Measurements from ENCODE around the gene ITGB3BP. TPM values are rescaled to one million over a fixed set of nuclear protein-coding genes. Genes with fewer than 3 reads are reported as not detected.

Gene ITGB3BP
- total and polyA plus RNA-seq, 4 donors, result 25.0 to 32.2 (median 30.4) TPM

DNA sequence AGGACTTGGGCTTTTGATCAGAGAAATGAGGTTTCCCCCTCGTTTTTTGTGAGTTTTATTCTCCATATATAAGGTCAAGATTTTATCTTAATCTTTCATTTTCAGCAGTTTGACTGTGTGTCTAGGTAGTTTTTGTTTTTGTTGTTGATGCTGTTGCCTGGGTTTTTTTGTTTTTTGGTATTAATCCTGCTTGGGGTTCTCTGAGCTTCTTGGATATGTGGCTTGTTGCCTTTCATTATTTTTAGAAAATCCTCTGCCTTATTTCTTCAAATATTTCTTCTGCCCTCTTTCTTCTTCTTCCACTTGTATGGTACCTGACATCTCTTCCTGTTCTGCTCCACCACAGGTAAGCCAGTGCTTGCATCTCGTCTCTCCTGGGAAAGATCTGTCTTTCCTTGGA lies 25.3 kb upstream of the ITGB3BP start:
- H3K36me3 ChIP-seq (ENCODE audit: control insufficient read depth, insufficient read depth, low read length), result peaks cover 10% of the 10 kb centered on the region
- H3K4me1 ChIP-seq (ENCODE audit: control insufficient read depth, insufficient read depth, low read length), result no peaks in the 10 kb centered on the region
- DNase-seq (ENCODE audit: low read depth in 4 of 6, low spot score in 6 of 6), result no peak
- H3K27me3 ChIP-seq (ENCODE audit: control insufficient read depth, insufficient read depth, low read length), result no peaks in the 10 kb centered on the region
- no peak overlapping the region for H3K4me3 ChIP-seq (ENCODE audit: low read depth, low read length)
- WGBS (ENCODE audit: insufficient coverage), result no CpG with 5 or more reads among the region's 2 CpGs
- H3K9me3 ChIP-seq (ENCODE audit: control insufficient read depth, insufficient read depth, low read length), result no peaks in the 10 kb centered on the region
- no peak overlapping the region for H3K27ac ChIP-seq (ENCODE audit: low read depth, low read length)

DNA sequence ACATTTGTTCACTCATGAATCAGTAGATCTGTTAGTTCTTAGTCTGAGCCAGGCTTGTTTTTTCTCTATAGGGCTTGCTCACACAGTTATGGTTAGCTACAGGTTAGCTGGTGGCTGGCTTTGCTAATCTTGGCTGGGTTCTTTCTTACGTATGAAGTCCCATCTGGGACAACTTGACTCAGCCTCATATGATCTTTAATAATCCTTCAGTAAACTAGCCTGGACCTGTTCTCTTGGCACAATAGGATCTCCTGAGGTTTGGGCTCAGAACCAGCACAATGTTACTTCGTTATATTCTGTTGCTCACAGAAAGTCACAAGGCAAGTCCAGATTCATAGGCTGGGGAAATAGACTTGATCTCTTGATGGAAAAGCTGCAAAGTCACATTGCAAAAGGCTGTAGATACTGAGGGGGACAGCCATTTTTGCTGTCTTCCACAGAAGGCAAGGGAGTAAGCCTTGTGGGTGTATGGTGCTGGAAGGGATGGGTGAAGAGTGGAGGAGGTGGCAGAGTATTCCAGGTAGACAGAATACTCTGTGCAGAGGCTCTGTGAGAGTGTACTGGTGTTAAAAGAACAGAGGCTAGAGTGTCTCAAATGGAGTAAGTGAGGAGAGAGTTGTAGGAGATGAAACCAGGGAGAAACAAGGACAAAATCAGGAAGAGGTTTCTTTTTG lies 24.7 kb upstream of the ITGB3BP start:
- H3K4me3 ChIP-seq (ENCODE audit: low read depth, low read length), result no peak overlapping the region
- H3K27me3 ChIP-seq (ENCODE audit: control insufficient read depth, insufficient read depth, low read length), result no peaks in the 10 kb centered on the region
- DNase-seq (ENCODE audit: low read depth in 4 of 6, low spot score in 6 of 6), result no peak
- H3K36me3 ChIP-seq (ENCODE audit: control insufficient read depth, insufficient read depth, low read length), result peaks cover 10% of the 10 kb centered on the region
- no peaks in the 10 kb centered on the region for H3K9me3 ChIP-seq (ENCODE audit: control insufficient read depth, insufficient read depth, low read length)
- 100% methylated on average over 2 of the region's 2 CpGs for WGBS (ENCODE audit: insufficient coverage)
- no peak overlapping the region for H3K27ac ChIP-seq (ENCODE audit: low read depth, low read length)
- no peaks in the 10 kb centered on the region for H3K4me1 ChIP-seq (ENCODE audit: control insufficient read depth, insufficient read depth, low read length)

DNA sequence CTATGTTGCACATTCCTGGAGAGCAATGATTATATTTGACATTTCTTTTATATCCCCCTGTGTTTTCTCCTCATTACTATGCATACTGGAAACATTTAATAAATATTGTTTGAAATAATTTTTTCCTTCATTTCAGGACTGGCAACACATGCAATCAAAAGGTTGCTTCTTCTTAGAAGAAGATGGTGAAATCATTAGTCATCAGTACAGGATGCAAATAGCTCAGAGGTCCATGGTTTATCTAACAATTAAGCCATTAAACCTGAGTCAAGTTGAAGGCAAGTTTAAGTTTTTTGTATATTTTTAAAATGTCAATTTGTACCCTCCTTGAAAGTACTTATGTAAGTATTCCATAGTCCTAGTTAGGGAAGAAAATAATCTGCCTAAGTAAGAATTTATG lies 22.8 kb upstream of the ITGB3BP start:
- Histone ChIP-seq H3K9me3 (ENCODE audit: control insufficient read depth, insufficient read depth, low read length) (no peaks in the 10 kb centered on the region), H3K4me3 (ENCODE audit: low read depth, low read length) (no peak overlapping the region), H3K27ac (ENCODE audit: low read depth, low read length) (no peak overlapping the region), H3K27me3 (ENCODE audit: control insufficient read depth, insufficient read depth, low read length) (no peaks in the 10 kb centered on the region), H3K36me3 (ENCODE audit: control insufficient read depth, insufficient read depth, low read length) (peaks cover 13% of the 10 kb centered on the region), H3K4me1 (ENCODE audit: control insufficient read depth, insufficient read depth, low read length) (no peaks in the 10 kb centered on the region)
- no peak for DNase-seq (ENCODE audit: low read depth in 4 of 6, low spot score in 6 of 6)

DNA sequence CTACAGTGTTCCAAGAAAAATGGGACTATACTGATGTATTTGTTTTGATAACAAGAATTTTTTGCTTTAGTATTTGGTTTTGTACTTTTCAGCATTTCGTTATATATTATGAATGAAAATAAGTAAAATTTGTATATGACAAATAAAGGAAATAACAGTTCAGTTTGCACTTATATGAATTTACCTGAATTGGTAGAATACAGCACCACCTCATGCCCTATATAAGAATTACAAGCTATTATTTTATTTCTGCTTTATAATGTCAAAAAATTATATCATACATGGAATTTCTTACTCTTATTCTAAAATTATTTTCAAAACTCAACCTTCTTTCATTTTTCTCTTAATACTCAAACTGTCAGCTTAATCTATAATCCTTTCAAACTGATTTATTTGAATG lies 14.9 kb upstream of the ITGB3BP start:
- WGBS (ENCODE audit: insufficient coverage), result no CpG with 5 or more reads among the region's 1 CpG
- peaks cover 6% of the 10 kb centered on the region for H3K36me3 ChIP-seq (ENCODE audit: control insufficient read depth, insufficient read depth, low read length)
- H3K4me1 ChIP-seq (ENCODE audit: control insufficient read depth, insufficient read depth, low read length), result no peaks in the 10 kb centered on the region
- H3K27me3 ChIP-seq (ENCODE audit: control insufficient read depth, insufficient read depth, low read length), result no peaks in the 10 kb centered on the region
- peak in 2 of 6 donors; percentile 2 to 60 for DNase-seq (ENCODE audit: low read depth in 4 of 6, low spot score in 6 of 6)
- no peak overlapping the region for H3K4me3 ChIP-seq (ENCODE audit: low read depth, low read length)
- no peak overlapping the region for H3K27ac ChIP-seq (ENCODE audit: low read depth, low read length)
- no peaks in the 10 kb centered on the region for H3K9me3 ChIP-seq (ENCODE audit: control insufficient read depth, insufficient read depth, low read length)

DNA sequence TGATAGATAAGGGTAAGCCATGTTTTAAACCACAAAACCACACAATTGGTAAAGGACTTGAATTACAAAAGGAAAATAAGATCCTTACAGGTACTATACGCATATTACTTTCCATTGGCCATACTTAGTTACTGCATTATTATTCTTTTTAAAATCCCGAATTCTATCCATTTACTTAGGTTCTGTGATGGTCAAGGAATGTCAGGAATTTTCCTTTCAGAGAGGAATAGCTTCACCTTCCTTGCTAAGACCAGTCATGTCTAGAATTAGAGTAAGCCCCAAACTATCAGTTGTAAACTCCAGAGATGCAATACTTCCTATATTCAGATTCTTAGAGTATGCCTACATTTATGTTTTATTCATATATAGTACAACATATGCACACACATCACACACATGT lies 14.0 kb upstream of the ITGB3BP start:
- DNase-seq (ENCODE audit: low read depth in 4 of 6, low spot score in 6 of 6), result no peak
- no peaks in the 10 kb centered on the region for H3K9me3 ChIP-seq (ENCODE audit: control insufficient read depth, insufficient read depth, low read length)
- H3K4me3 ChIP-seq (ENCODE audit: low read depth, low read length), result no peak overlapping the region
- no peak overlapping the region for H3K27ac ChIP-seq (ENCODE audit: low read depth, low read length)
- WGBS (ENCODE audit: insufficient coverage), result no CpG with 5 or more reads among the region's 2 CpGs
- no peaks in the 10 kb centered on the region for H3K27me3 ChIP-seq (ENCODE audit: control insufficient read depth, insufficient read depth, low read length)
- H3K36me3 ChIP-seq (ENCODE audit: control insufficient read depth, insufficient read depth, low read length), result peaks cover 6% of the 10 kb centered on the region
- H3K4me1 ChIP-seq (ENCODE audit: control insufficient read depth, insufficient read depth, low read length), result no peaks in the 10 kb centered on the region

DNA sequence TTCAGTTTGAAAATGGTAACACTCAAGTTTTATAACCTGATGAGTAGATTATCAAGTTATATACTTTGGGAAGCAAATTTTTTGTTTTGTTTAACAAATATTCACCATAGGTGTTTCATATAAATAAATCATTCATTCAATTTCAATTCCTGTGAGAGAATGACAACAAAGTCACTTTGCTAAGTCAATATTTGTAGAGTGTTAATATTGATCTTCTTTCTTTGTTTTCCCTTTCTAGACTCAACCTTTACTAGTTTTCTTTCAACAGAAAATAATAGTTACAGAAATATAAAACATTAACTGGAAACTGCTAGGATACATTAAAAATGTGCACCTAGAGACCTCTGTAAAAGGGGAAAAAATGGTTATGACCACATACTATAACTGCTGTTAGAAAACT lies 11.4 kb upstream of the ITGB3BP start:
- Histone ChIP-seq H3K27me3 (ENCODE audit: control insufficient read depth, insufficient read depth, low read length) (no peaks in the 10 kb centered on the region), H3K9me3 (ENCODE audit: control insufficient read depth, insufficient read depth, low read length) (no peaks in the 10 kb centered on the region), H3K27ac (ENCODE audit: low read depth, low read length) (no peak overlapping the region), H3K4me3 (ENCODE audit: low read depth, low read length) (no peak overlapping the region), H3K4me1 (ENCODE audit: control insufficient read depth, insufficient read depth, low read length) (no peaks in the 10 kb centered on the region), H3K36me3 (ENCODE audit: control insufficient read depth, insufficient read depth, low read length) (no peaks in the 10 kb centered on the region)
- DNase-seq (ENCODE audit: low read depth in 4 of 6, low spot score in 6 of 6), result peak in 1 of 6 donors; percentile 18

DNA sequence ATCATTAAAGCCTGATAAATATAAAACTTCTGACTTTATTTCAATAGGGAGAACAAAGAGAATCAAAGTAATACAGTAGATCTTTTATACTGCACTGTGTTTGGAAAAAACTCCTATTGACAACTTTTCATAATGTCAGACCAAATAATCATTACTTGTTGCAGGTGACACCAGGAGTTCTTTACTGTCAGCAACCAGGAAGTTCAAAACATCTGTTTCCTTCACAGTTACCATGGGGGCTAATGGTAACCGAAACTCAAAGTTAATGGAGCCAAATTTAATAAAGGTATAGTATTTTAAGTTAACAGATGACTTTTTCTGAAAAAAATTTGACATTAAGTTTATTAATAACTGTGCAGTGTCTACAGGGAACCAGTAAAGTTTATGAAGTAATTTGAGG lies 10.9 kb upstream of the ITGB3BP start:
- Histone ChIP-seq H3K9me3 (ENCODE audit: control insufficient read depth, insufficient read depth, low read length) (no peaks in the 10 kb centered on the region), H3K36me3 (ENCODE audit: control insufficient read depth, insufficient read depth, low read length) (no peaks in the 10 kb centered on the region), H3K4me1 (ENCODE audit: control insufficient read depth, insufficient read depth, low read length) (no peaks in the 10 kb centered on the region), H3K27me3 (ENCODE audit: control insufficient read depth, insufficient read depth, low read length) (no peaks in the 10 kb centered on the region), H3K27ac (ENCODE audit: low read depth, low read length) (no peak overlapping the region), H3K4me3 (ENCODE audit: low read depth, low read length) (no peak overlapping the region)
- WGBS (ENCODE audit: insufficient coverage), result no CpG with 5 or more reads among the region's 1 CpG
- no peak for DNase-seq (ENCODE audit: low read depth in 4 of 6, low spot score in 6 of 6)

DNA sequence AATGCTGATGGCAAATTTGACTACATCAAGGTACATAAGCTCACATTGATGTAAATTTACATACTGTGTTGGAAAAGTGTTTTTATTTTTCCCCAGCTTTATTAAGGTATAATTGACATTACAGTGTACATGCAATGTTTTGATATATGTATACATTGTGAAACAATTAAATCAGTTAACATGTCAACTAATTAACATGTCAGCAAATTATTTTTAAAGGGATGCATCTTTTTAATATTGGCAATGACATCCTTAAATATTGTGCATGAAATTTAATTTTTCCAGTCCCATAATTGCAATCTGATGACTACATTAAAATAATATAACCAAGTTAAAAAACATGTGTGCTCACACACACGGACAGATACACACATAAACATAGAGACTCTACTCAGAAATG lies 9.7 kb upstream of the ITGB3BP start:
- WGBS (ENCODE audit: insufficient coverage), result no CpG with 5 or more reads among the region's 1 CpG
- Histone ChIP-seq H3K9me3 (ENCODE audit: control insufficient read depth, insufficient read depth, low read length) (no peaks in the 10 kb centered on the region), H3K4me1 (ENCODE audit: control insufficient read depth, insufficient read depth, low read length) (no peaks in the 10 kb centered on the region), H3K27ac (ENCODE audit: low read depth, low read length) (no peak overlapping the region), H3K27me3 (ENCODE audit: control insufficient read depth, insufficient read depth, low read length) (no peaks in the 10 kb centered on the region), H3K4me3 (ENCODE audit: low read depth, low read length) (no peak overlapping the region), H3K36me3 (ENCODE audit: control insufficient read depth, insufficient read depth, low read length) (no peaks in the 10 kb centered on the region)
- no peak for DNase-seq (ENCODE audit: low read depth in 4 of 6, low spot score in 6 of 6)

DNA sequence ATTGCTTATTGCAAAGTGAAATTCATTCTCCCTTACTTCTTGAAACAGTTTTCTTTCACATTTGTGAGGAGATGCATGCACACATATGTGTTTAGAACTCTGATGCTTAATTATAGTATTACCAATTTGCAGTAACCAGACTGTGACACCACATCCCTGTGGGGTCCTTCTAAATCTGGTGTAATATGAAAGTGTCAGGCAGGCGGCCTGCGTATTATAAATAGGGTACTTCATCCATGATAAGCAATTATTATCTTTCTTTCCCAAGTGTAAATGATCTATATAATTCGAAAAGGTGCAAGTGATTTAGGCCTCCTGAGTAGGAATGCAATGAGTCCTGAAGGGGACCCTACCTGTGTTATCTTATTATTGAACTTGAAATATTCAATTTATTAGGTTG lies 1.2 kb upstream of the ITGB3BP start:
- H3K4me3 ChIP-seq (ENCODE audit: low read depth, low read length), result peak overlapping the region; percentile 97
- WGBS (ENCODE audit: insufficient coverage), result no CpG with 5 or more reads among the region's 3 CpGs
- H3K27me3 ChIP-seq (ENCODE audit: control insufficient read depth, insufficient read depth, low read length), result no peaks in the 10 kb centered on the region
- H3K4me1 ChIP-seq (ENCODE audit: control insufficient read depth, insufficient read depth, low read length), result no peaks in the 10 kb centered on the region
- H3K27ac ChIP-seq (ENCODE audit: low read depth, low read length), result no peak overlapping the region
- peak in 3 of 6 donors; percentile 3 to 71 (median 8) for DNase-seq (ENCODE audit: low read depth in 4 of 6, low spot score in 6 of 6)
- H3K36me3 ChIP-seq (ENCODE audit: control insufficient read depth, insufficient read depth, low read length), result no peaks in the 10 kb centered on the region
- no peaks in the 10 kb centered on the region for H3K9me3 ChIP-seq (ENCODE audit: control insufficient read depth, insufficient read depth, low read length)

DNA sequence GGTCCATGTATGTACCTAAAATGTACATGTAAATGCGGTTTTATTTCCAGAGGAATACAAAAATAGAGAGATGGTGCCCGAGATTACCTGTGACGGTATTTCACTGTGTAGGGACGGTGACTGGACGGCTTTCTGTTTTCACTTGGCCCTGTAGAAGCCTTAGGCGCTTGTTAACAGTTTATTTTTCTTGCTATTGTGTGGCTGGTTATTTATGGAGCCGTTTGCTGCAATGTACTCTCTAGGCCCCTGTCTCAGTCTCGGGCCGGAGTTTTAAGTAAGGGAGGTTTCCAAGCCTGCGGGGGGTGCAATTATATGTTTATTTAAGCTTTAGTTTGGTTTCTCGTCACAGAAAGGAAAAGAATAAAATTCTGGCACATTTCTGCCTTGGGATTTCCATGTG lies 713 bp upstream of the ITGB3BP start:
- peak overlapping the region; percentile 98 for H3K27ac ChIP-seq (ENCODE audit: low read depth, low read length)
- no peaks in the 10 kb centered on the region for H3K4me1 ChIP-seq (ENCODE audit: control insufficient read depth, insufficient read depth, low read length)
- no peaks in the 10 kb centered on the region for H3K9me3 ChIP-seq (ENCODE audit: control insufficient read depth, insufficient read depth, low read length)
- peak in 1 of 6 donors; percentile 17 for DNase-seq (ENCODE audit: low read depth in 4 of 6, low spot score in 6 of 6)
- no peaks in the 10 kb centered on the region for H3K36me3 ChIP-seq (ENCODE audit: control insufficient read depth, insufficient read depth, low read length)
- 0% methylated on average over 6 of the region's 11 CpGs for WGBS (ENCODE audit: insufficient coverage)
- H3K4me3 ChIP-seq (ENCODE audit: low read depth, low read length), result peak overlapping the region; percentile 97
- no peaks in the 10 kb centered on the region for H3K27me3 ChIP-seq (ENCODE audit: control insufficient read depth, insufficient read depth, low read length)
